Ascending aorta (tissue), 2 donors: ENCODE data around the gene CAMSAP1. TPM values are rescaled to one million over a fixed set of nuclear protein-coding genes. Genes with fewer than 3 reads are reported as not detected.
A peak's percentile ranks its signal among the peaks of the same experiment; 100 is the strongest.

Experiments
- DNase-seq, 2 donors: peaks; one replicate each; pipeline ENCODE4 v3.0.0-alpha.2; 2019; ENCODE audit warnings: low spot score in 2 of 2
- H3K27ac ChIP-seq, 2 donors: fragments of 200-600 bp; sonication (generic); one replicate each; pipeline ENCODE4 v1.5.1; 2016 to 2017; ENCODE audit warnings: mild to moderate bottlenecking in 1 of 2
- H3K27me3 ChIP-seq: fragments of 200-600 bp; sonication (generic); one replicate; pipeline ENCODE4 v1.5.1; 2017
- H3K36me3 ChIP-seq, 2 donors: fragments of 200-600 bp; sonication (generic); one replicate each; pipeline ENCODE4 v1.5.1; 2016
- H3K4me1 ChIP-seq, 2 donors: fragments of 200-600 bp; sonication (generic); one replicate each; pipeline ENCODE4 v1.5.1; 2016 to 2017; ENCODE audit warnings: mild to moderate bottlenecking in 1 of 2
- H3K4me3 ChIP-seq, 2 donors: fragments of 200-600 bp; sonication (generic); one replicate each; pipeline ENCODE4 v1.5.1; 2016 to 2017; ENCODE audit warnings: mild to moderate bottlenecking in 1 of 2
- H3K9me3 ChIP-seq, 2 donors: fragments of 200-600 bp; sonication (generic); one replicate each; pipeline ENCODE4 v1.5.1; 2016
- intact Hi-C: fragments of 100-400 bp; cut with DNase I; formaldehyde crosslinking; loops from one replicate; pipeline ENCODE4 v1.15.1; 2023
- total RNA-seq: library from RNA; depleted of rRNA; stranded (reverse); fragments of >200 nt; gene quantifications from one replicate; pipeline ENCODE4 v1.1.0, GENCODE V29; 2016
- TF ChIP-seq, protein P1 (sequence below), 3 experiments: fragments of 200-600 bp in 2 of 3; fragments of 450-650 bp in 1 of 3; sonication (generic) in 2 of 3; IDR thresholded peaks; one replicate each; pipeline ENCODE4 v1.5.1; 2016 to 2019; ENCODE audit warnings: antibody characterized with exemption in 3 of 3, mild to moderate bottlenecking in 1 of 3, moderate library complexity in 1 of 3

Gene CAMSAP1
- total RNA-seq, 1 donor from 2014 or later, result 10.1 TPM

DNA sequence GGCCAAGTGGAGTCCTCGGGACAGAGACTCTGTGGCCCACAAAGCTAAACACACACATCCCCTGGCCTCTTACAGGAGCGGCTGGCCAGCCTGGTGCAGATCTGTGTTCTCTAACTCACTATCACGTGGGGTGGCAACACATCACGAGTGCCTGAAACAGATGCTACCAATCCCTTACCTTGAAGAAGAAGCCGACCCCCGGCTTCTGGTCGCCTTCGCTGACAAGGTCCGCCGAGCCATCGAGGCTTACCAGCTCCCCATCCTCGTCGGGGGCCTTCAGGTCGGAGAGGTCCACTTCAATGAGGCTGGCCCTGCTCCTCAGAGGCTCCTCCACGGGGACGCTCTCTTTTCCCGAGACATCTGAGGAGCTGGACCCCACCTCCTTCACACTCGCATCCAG lies 86.7 kb downstream of the CAMSAP1 start:
- Histone ChIP-seq H3K4me1 (no peaks in the 10 kb centered on the region), H3K36me3 (peaks cover 66 to 90% of the 10 kb centered on the region in 2 donors)
- DNase-seq, result peak in 1 of 2 donors; percentile 57

DNA sequence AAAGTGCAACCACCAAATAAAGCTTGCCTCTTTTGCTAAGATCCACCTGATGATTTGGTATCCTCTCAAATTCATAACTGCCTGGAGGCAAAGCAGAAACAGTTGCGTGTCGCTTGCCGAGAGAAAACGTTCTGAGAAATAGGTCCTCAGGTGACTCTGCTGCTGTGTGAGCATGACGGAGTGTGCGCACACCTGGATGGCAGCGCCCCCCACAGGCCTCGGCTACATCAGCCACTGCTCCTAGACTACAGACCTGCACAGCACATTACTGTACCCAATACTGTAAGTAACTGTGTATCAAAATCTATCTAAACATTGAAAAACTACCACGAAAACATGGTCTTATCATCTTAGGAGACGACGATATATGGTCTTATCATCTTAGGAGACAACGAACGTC lies 87.4 kb downstream of the CAMSAP1 start:
- H3K27ac ChIP-seq, result no peak overlapping the region
- H3K4me3 ChIP-seq, result no peak overlapping the region
- H3K36me3 ChIP-seq, result peaks cover 69 to 94% of the 10 kb centered on the region in 2 donors
- no peaks in the 10 kb centered on the region for H3K4me1 ChIP-seq
- TF ChIP-seq, protein P1, sequence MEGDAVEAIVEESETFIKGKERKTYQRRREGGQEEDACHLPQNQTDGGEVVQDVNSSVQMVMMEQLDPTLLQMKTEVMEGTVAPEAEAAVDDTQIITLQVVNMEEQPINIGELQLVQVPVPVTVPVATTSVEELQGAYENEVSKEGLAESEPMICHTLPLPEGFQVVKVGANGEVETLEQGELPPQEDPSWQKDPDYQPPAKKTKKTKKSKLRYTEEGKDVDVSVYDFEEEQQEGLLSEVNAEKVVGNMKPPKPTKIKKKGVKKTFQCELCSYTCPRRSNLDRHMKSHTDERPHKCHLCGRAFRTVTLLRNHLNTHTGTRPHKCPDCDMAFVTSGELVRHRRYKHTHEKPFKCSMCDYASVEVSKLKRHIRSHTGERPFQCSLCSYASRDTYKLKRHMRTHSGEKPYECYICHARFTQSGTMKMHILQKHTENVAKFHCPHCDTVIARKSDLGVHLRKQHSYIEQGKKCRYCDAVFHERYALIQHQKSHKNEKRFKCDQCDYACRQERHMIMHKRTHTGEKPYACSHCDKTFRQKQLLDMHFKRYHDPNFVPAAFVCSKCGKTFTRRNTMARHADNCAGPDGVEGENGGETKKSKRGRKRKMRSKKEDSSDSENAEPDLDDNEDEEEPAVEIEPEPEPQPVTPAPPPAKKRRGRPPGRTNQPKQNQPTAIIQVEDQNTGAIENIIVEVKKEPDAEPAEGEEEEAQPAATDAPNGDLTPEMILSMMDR (IDR thresholded peaks at IDR 0.05), result no peak
- no peaks in the 10 kb centered on the region for H3K27me3 ChIP-seq
- H3K9me3 ChIP-seq, result no peaks in the 10 kb centered on the region
- DNase-seq, result peak in 1 of 2 donors; percentile 22
- intact Hi-C loops, result no loop called here

More for the DNA sequence above, 86.7 kb downstream of the CAMSAP1 start:
- Histone ChIP-seq H3K9me3 (no peaks in the 10 kb centered on the region), H3K4me3 (no peak overlapping the region), H3K27me3 (no peaks in the 10 kb centered on the region), H3K27ac (no peak overlapping the region)
- TF ChIP-seq, protein P1 (IDR thresholded peaks at IDR 0.05), result no peak
- intact Hi-C loops, result no loop called here

DNA sequence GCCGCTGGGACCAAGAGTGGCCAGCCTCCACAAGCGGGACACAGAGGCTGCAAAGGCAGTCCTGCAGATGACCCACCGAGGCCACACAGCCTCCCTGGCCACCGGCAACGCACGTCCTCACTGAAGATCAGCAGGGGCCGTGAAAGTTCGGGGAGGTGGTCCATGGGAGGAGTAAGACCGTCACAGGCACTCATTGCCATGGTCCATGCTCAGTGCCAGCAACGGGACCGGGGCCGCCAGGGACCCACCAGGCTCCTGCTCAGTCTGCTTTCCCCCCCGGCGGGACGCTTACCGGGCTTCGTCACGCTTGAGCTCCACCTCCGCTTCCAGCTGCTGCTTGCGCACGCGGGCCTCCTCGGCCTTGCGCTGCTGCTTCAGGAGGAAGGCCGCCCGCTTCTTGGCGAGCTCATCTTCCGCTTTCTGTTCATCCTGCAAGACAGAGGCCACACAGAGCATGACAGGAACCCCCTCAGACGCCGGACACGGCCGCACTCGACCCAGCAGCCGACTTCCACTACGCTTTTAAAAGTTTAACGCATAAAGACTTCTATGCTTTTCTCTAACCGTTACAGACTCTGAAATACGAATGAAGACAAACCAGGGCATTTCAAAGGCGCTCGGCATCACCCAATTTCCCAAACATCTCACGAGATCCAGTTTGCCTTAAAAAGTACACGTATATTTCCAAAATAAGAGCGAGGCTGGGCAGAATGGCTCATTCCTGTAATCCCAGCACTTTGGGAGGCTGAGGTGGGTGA lies 88.4 kb downstream of the CAMSAP1 start:
- H3K4me1 ChIP-seq, result no peaks in the 10 kb centered on the region
- intact Hi-C loops, result no loop called here
- TF ChIP-seq, protein P1 (IDR thresholded peaks at IDR 0.05), result no peak
- no peaks in the 10 kb centered on the region for H3K9me3 ChIP-seq
- peaks cover 73 to 96% of the 10 kb centered on the region in 2 donors for H3K36me3 ChIP-seq
- no peak for DNase-seq
- no peak overlapping the region for H3K4me3 ChIP-seq
- H3K27me3 ChIP-seq, result no peaks in the 10 kb centered on the region
- no peak overlapping the region for H3K27ac ChIP-seq

DNA sequence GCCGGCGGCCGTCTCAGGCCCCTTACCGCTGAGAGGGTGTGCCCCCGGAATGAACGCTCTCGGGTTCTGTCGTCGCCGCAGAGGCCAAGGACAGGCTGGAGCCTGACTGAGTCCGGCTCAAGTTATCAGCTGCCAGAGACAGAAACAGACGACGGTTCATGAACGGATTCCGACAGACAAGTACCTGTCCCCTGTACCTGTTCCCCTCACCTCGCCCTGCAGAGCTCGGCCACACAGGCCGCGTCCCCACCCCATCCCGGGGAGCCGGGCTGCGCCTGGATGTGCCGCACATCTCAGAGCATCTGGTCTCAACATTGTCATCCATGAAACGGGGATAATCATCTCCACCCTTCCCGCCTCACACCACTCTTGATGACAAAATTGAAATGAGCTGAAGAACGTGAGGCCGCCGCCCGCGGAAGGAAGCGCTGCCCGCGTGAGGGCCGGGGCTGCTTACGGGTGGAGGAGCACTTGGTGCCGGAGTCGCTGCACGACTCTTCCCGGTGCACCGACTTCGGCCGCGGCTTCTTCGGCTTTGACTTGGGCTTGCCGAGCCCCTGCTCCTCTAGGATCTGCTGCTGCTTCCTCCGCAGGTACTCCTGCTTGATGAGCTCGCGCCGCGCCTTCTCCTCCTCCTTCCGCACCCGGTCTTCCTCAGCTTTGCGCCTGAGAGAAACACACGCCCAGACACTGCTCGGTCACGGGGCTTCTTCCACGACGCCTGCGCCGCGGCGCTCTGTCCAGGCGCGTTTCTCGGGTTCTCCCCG lies 89.2 kb downstream of the CAMSAP1 start:
- DNase-seq, result no peak
- H3K4me3 ChIP-seq, result no peak overlapping the region
- H3K36me3 ChIP-seq, result peaks cover 73 to 93% of the 10 kb centered on the region in 2 donors
- H3K9me3 ChIP-seq, result no peaks in the 10 kb centered on the region
- no peaks in the 10 kb centered on the region for H3K27me3 ChIP-seq
- no peaks in the 10 kb centered on the region for H3K4me1 ChIP-seq
- intact Hi-C loops, result no loop called here
- TF ChIP-seq, protein P1 (IDR thresholded peaks at IDR 0.05), result no peak
- H3K27ac ChIP-seq, result no peak overlapping the region

DNA sequence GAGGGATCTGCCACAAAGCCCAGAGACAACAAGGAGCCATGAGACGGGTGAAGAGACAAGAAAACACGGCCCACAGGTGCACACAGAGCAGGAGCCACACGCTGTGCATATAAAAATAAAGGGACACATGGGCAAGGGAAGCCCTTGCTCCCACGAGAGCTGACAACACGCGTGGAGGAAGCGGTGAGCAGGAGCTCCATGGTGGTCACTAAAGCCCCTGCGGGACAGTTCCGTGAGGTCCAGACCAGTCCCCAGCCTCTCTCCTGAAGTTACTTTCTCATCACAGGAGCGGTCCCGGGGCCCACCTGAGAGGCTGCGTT lies 90.7 kb downstream of the CAMSAP1 start:
- Histone ChIP-seq H3K36me3 (peaks cover 59 to 81% of the 10 kb centered on the region in 2 donors), H3K27ac (no peak overlapping the region), H3K4me1 (no peaks in the 10 kb centered on the region), H3K9me3 (no peaks in the 10 kb centered on the region), H3K27me3 (no peaks in the 10 kb centered on the region), H3K4me3 (no peak overlapping the region)
- TF ChIP-seq, protein P1 (IDR thresholded peaks at IDR 0.05), result no peak
- intact Hi-C loops, result no loop called here
- DNase-seq, result no peak
